ENCODE results near the gene EEFSEC. TPM values are rescaled to one million over a fixed set of nuclear protein-coding genes. Genes with fewer than 3 reads are reported as not detected.

The EEFSEC gene
- total RNA-seq, 4 donors from 2014 or later: 25.1 to 43.5 (median 29.5) TPM

DNA sequence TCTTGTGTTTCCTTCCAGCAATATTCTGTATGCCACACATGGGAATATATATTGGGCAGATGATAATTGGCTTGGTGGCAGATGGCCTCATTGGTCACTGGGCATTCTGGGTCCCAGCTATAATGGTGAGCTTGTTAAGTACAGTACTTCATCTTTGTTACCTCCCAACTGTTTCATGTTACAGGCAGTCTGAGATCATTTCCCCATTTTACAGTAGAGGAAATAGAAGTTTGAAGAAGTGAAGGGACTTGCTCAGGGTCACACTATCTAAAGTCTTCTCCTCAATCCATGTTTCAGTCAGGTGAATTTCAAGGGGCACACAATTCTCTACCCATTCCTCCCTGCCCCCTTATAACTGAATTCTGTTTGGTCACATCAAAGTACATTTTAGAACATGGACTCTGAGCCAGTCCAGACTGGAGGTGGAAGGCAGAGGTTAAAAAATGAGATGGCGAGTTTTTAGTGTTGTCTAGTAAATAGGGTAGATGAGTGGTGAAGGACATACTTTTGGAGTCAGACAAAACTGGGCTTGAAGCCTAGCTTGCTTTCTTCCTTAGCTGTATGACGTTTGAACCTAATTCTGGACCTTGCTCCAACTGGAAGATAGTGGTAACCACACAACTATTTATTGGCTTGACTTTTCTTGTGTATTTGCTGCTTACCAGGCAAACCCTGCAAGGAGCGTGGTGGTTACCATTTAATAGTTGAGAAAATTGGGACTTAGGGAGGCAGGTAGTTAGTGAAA lies 2.5 kb downstream of the EEFSEC start:
- H3K4me3 ChIP-seq: no peak overlapping the region
- H3K27ac ChIP-seq: no peak overlapping the region
- 79 to 88% methylated on average over 3 of the region's 3 CpGs for WGBS, 2 donors
- peaks cover 0 to 16% (median 8%) of the 10 kb centered on the region in 4 donors for H3K4me1 ChIP-seq
- H3K9me3 ChIP-seq: no peaks in the 10 kb centered on the region
- H3K36me3 ChIP-seq: peaks cover 0 to 20% (median 0%) of the 10 kb centered on the region in 3 donors
- no peak for DNase-seq (ENCODE audit: low spot score in 2 of 2)
- H3K27me3 ChIP-seq: no peaks in the 10 kb centered on the region
- TF ChIP-seq EP300 (IDR thresholded peaks at IDR 0.05) (no peak), POLR2A (IDR thresholded peaks at IDR 0.05) (no peak), CTCF (IDR thresholded peaks at IDR 0.05) (no peak)

GRCh38 chr3:128160661-128161060 lies 7.4 kb downstream of the EEFSEC start:
- TF ChIP-seq EP300 (IDR thresholded peaks at IDR 0.05) (no peak), POLR2A (IDR thresholded peaks at IDR 0.05) (no peak), CTCF (IDR thresholded peaks at IDR 0.05) (no peak)
- H3K4me1 ChIP-seq: no peaks in the 10 kb centered on the region
- no peak overlapping the region for H3K4me3 ChIP-seq
- peaks cover 0 to 41% (median 0%) of the 10 kb centered on the region in 3 donors for H3K36me3 ChIP-seq
- no peaks in the 10 kb centered on the region for H3K27me3 ChIP-seq
- no peak overlapping the region for H3K27ac ChIP-seq
- 94% methylated on average over 5 of the region's 5 CpGs for WGBS, 2 donors
- no peak for DNase-seq (ENCODE audit: low spot score in 2 of 2)
- H3K9me3 ChIP-seq: no peaks in the 10 kb centered on the region

GRCh38 chr3:128163432-128163831 lies 10.2 kb downstream of the EEFSEC start:
- Histone ChIP-seq H3K4me3 (no peak overlapping the region), H3K9me3 (no peaks in the 10 kb centered on the region), H3K36me3 (peaks cover 0 to 36% (median 0%) of the 10 kb centered on the region in 3 donors), H3K27ac (no peak overlapping the region), H3K4me1 (peaks cover 0 to 13% (median 0%) of the 10 kb centered on the region in 4 donors), H3K27me3 (no peaks in the 10 kb centered on the region)
- TF ChIP-seq CTCF (IDR thresholded peaks at IDR 0.05): no peak
- no peak for TF ChIP-seq EP300 (IDR thresholded peaks at IDR 0.05)
- TF ChIP-seq POLR2A (IDR thresholded peaks at IDR 0.05): no peak
- WGBS, 2 donors: 77 to 95% methylated on average over 5 of the region's 5 CpGs
- no peak for DNase-seq (ENCODE audit: low spot score in 2 of 2)

GRCh38 chr3:128166971-128167453 lies 13.7 kb downstream of the EEFSEC start:
- no peaks in the 10 kb centered on the region for H3K9me3 ChIP-seq
- 72 to 74% methylated on average over 5 of the region's 5 CpGs for WGBS, 2 donors

More at GRCh38 chr3:128166971-128167453, 13.7 kb downstream of the EEFSEC start:
- Histone ChIP-seq H3K27ac (no peak overlapping the region), H3K36me3 (peaks cover 0 to 23% (median 0%) of the 10 kb centered on the region in 3 donors), H3K4me3 (no peak overlapping the region), H3K27me3 (no peaks in the 10 kb centered on the region), H3K4me1 (peaks cover 0 to 23% (median 0%) of the 10 kb centered on the region in 4 donors)
- DNase-seq (ENCODE audit: low spot score in 2 of 2): no peak
- no peak for TF ChIP-seq CTCF (IDR thresholded peaks at IDR 0.05)
- TF ChIP-seq EP300 (IDR thresholded peaks at IDR 0.05): no peak
- TF ChIP-seq POLR2A (IDR thresholded peaks at IDR 0.05): no peak
